RKO (cell line): ENCODE data around the gene ATP2C2.
"Not testable (repeated sequence)": the region's sequence is repeated elsewhere in the genome, so short reads cannot be mapped to it uniquely, and the experiment has no call there.

Experiments
- DNase-seq: peaks from one replicate; pipeline ENCODE4 v3.0.0-alpha.2; 2016; ENCODE audit warnings: low spot score

ATP2C2 gene

GRCh38 chr16:84451010-84451676 is 82.8 kb downstream of the ATP2C2 start:
- not testable (repeated sequence) for DNase-seq

- no peak for DNase-seq
Measured at GRCh38 chr16:84451781-84452180, 83.4 kb downstream of the ATP2C2 start.

- no peak for DNase-seq
Measured at GRCh38 chr16:84453061-84453752, 84.9 kb downstream of the ATP2C2 start.

- DNase-seq = no peak
Measured at GRCh38 chr16:84454611-84455010, 86.3 kb downstream of the ATP2C2 start.

GRCh38 chr16:84455031-84455430 is 86.7 kb downstream of the ATP2C2 start:
- DNase-seq = no peak

GRCh38 chr16:84458606-84459532 is 90.5 kb downstream of the ATP2C2 start:
- DNase-seq = no peak

- DNase-seq = no peak
Measured at GRCh38 chr16:84459533-84459894, 91.2 kb downstream of the ATP2C2 start.

- DNase-seq = no peak
Measured at GRCh38 chr16:84459941-84460405, 91.6 kb downstream of the ATP2C2 start.

- DNase-seq = no peak
Measured at GRCh38 chr16:84460406-84461028, 92.2 kb downstream of the ATP2C2 start.

- no peak for DNase-seq
Measured at GRCh38 chr16:84461029-84461412, 92.7 kb downstream of the ATP2C2 start.

GRCh38 chr16:84461413-84462295 is 93.3 kb downstream of the ATP2C2 start:
- no peak for DNase-seq

- no peak for DNase-seq
Measured at GRCh38 chr16:84462296-84463210, 94.2 kb downstream of the ATP2C2 start.

GRCh38 chr16:84463221-84463620 is 94.9 kb downstream of the ATP2C2 start:
- DNase-seq = no peak

GRCh38 chr16:84464116-84464515 is 95.8 kb downstream of the ATP2C2 start:
- no peak for DNase-seq

GRCh38 chr16:84465154-84465553 is 96.8 kb downstream of the ATP2C2 start:
- DNase-seq = no peak

- DNase-seq = no peak
Measured at GRCh38 chr16:84466692-84467091, 98.4 kb downstream of the ATP2C2 start.

- peak; percentile 25 for DNase-seq
Measured at GRCh38 chr16:84467256-84467655, 98.9 kb downstream of the ATP2C2 start.

GRCh38 chr16:84467709-84468108 is 99.4 kb downstream of the ATP2C2 start:
- no peak for DNase-seq

- no peak for DNase-seq
Measured at GRCh38 chr16:84471316-84471715, 103.0 kb downstream of the ATP2C2 start.

GRCh38 chr16:84471966-84472365 is 103.6 kb downstream of the ATP2C2 start:
- no peak for DNase-seq
